C4-2B (cell line): Measurements from ENCODE around the gene SHC2.
"Not testable (repeated sequence)": the region's sequence is repeated elsewhere in the genome, so short reads cannot be mapped to it uniquely, and the experiment has no call there.

Experiments used
- H3K27ac ChIP-seq: fragments of 450-650 bp; 2 replicates; pipeline ENCODE4 v1.5.1; 2017
- ZFX ChIP-seq: fragments of 450-650 bp; IDR thresholded peaks from 2 replicates; pipeline ENCODE4 v1.6.1; 2017
- TF ChIP-seq, protein P1 (sequence below): fragments of 450-650 bp; conservative IDR thresholded peaks from 2 replicates; pipeline ENCODE4 v1.5.1; 2017; ENCODE audit warnings: mild to moderate bottlenecking

SHC2 gene

DNA sequence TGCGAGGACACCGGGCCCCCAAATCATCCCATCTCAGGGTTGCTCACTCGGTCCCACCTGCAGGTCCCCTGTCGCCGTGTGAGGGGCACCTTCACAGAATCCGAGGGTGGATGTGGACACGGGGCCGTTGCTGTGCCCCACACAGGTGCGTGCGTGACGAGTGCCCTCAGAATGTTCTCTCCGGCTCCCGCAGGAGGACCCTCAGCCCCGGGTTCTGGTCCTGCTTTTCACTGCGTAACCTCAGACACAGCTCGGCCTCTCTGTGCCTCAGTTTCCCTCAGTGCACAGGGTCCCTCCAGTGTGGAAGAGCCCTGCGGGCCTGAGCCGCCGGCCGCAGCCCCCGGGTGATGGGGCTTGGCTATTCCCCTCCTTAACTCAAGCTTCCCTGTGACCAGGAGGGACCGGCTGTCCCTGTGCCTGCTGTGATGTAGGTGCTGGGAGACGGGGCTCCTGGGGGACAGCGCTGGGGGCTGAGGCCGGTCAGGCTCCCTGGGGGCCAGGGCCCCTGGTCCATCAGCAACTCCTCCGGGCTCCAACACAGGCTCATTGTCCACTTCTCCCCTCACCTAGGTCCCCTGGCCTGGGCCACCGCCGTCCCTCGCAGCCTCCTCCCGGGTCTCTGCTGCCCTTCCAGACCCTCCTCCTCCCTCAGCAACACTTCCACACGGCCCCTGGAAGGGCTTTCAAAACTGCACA is 4.8 kb downstream of the SHC2 start:
- no peak overlapping the region for H3K27ac ChIP-seq
- TF ChIP-seq ZFX: no peak

DNA sequence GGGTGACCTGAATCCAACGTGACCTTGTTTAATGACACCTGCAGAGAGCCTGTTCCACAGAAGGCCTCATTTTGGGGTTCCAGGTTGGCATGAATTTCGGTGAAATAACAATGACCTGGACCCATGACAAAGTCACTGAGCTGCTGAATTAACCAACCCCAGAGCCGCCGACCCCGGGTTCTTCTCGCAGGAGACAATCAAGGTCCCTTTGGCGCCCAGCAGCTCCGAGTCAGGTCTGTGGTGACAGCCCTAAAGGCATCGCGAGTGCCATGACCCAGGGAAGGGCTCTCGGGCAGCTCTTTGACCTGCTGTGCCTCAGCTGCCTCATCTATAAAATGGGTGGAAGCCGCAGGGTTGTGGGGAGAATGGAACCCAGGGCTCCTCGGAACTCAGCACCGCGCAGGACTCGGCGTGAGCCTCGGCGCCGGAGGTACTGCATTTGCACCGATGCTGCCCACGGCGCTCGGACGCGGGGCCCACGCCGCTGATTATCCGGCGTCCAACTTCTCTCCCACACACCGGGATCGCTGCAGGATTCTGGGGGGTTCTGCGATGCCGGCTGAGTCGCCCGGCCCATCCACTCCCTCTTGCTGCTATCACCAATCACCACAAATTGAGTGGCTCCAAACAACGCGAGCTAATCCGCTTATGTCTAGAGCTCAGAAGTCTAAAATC is 5.7 kb downstream of the SHC2 start:
- TF ChIP-seq ZFX: no peak
- TF ChIP-seq, protein P1, sequence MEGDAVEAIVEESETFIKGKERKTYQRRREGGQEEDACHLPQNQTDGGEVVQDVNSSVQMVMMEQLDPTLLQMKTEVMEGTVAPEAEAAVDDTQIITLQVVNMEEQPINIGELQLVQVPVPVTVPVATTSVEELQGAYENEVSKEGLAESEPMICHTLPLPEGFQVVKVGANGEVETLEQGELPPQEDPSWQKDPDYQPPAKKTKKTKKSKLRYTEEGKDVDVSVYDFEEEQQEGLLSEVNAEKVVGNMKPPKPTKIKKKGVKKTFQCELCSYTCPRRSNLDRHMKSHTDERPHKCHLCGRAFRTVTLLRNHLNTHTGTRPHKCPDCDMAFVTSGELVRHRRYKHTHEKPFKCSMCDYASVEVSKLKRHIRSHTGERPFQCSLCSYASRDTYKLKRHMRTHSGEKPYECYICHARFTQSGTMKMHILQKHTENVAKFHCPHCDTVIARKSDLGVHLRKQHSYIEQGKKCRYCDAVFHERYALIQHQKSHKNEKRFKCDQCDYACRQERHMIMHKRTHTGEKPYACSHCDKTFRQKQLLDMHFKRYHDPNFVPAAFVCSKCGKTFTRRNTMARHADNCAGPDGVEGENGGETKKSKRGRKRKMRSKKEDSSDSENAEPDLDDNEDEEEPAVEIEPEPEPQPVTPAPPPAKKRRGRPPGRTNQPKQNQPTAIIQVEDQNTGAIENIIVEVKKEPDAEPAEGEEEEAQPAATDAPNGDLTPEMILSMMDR: no peak
- H3K27ac ChIP-seq: no peak overlapping the region

DNA sequence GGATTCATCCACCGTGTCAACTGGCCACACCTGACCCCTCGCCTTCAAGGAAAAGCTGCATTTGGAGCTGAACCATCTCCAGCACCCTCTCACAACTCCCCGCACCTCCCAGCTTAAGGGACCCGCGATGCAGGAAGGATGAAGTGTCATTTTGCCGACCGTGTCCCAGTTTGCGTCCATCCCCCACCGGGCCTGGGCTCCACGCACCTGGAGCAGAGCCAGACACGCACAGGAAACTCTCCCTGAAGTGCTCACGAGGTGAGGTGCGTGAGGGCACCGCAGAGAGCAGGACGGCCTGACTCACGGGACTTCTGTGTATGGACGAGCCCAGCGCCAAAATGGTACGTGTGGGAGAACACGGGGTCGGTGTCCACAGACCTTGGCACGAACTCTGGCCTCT is 7.2 kb downstream of the SHC2 start:
- H3K27ac ChIP-seq: no peak overlapping the region
- TF ChIP-seq, protein P1: no peak
- no peak for TF ChIP-seq ZFX

DNA sequence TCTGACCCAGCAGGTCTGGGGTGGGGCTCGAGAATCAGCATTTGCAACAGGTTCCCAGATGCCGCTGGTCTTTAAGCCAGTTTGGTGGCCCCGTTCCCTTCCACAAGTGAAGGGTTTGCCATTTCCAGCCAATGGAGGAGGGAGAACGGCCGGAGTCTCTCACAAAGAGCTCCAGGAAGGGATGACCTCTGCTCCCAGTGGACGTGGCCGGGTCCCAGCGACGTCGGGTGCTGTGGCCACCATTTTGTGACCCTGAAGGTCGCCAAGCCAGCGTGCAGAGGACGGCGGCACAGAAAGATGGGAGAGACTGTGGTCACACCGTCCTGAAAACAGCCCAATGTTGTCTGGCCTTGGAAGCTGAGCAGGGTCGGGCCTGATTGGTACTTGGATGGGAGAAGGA is 8.0 kb downstream of the SHC2 start:
- TF ChIP-seq, protein P1: no peak
- no peak for TF ChIP-seq ZFX
- no peak overlapping the region for H3K27ac ChIP-seq

DNA sequence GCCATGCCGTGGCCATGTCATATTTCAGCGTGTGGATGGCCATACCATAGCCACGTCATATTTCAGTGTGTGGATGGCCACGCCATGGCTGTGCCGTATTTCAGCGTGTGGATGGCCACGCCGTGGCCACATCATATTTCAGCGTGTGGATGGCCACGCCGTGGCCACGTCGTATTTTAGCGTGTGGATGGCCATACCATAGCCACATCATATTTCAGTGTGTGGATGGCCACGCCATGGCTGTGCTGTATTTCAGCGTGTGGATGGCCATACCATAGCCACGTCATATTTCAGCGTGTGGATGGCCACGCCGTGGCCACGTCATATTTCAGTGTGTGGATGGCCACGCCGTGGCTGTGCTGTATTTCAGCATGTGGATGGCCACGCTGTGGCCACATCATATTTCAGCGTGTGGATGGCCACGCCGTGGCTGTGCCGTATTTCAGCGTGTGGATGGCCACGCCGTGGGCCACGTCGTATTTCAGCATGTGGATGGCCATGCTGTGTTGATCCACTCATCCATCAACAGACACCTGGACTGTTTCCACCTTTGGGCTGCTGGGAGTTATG is 9.8 kb downstream of the SHC2 start:
- H3K27ac ChIP-seq: not testable (repeated sequence)

DNA sequence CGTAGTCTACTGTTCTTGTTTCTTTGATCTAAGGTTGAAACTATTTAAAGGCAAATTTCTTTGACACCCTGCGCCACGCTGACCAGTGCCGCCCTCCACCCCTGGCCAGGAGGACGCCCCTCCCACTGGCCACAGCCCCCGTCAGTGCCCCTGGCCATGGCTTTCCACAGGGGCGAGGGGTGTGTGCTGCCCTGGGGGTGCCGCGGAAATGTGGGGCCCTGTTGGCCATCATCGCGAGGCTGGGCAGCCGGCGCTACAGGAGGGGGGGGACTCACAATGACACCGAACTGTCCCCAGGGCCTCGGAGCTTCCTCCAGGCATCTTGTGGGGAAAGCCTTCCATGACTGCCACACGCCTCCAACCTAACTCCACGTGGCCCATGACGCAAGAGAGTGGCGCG is 10.9 kb downstream of the SHC2 start:
- TF ChIP-seq, protein P1: no peak
- TF ChIP-seq ZFX: no peak
- H3K27ac ChIP-seq: no peak overlapping the region

DNA sequence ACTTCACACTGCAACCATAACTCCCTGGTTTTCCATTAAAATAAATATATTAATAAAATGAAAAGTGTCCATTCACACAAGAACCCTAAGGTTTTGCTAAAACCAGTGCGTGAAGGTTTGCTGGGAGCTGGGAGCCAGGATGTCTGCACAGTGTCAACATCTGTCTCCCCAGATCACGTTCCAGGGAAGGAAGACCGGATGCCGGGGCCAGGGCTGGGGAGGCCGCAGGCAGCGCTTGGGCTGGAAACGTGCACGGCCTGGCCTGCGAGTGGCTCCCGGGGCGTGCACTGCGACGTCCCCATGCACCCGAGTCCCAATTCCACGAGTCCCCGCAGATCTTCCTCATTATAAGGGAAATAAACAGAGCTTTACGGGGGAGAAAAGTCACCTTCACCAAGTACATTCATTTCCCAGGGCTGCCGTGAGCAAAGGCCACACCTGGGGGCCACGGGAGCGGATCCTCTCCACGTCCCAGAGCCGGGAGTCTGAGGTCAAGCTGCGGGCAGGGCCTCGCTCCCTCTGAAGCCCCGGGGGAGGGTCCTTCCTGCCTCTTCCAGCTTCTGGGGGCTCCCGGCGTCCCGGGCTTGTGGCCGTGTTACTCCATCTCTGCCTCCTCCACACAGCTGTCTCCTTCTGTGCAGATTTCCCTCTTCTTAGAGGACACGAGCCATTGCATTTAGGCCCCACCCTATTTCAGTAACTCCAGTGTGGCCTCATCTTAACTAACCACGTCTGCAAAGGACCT is 12.8 kb downstream of the SHC2 start:
- TF ChIP-seq ZFX: no peak
- TF ChIP-seq, protein P1: no peak
- H3K27ac ChIP-seq: no peak overlapping the region

DNA sequence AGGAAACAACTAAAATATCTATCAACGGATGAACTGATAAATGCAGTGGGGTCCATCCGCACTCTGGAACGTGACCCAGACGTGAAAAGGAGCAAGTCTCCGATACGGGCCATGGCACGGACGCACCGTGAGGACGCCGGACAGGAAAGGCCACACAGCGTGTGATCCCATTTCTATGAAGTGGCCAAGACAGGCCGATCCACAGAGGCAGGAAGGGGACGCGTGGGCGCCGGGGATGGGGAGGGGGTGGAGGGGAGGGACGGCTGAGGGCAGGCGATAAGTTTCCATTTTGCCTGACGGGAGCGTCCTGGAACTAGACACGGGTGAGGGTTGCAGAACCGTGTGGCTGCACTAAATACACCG is 13.8 kb downstream of the SHC2 start:
- H3K27ac ChIP-seq: no peak overlapping the region
- TF ChIP-seq, protein P1: no peak
- no peak for TF ChIP-seq ZFX
